Liver (tissue), 9 donors: ENCODE data around the gene TTC21A. TPM values are rescaled to one million over a fixed set of nuclear protein-coding genes. Genes with fewer than 3 reads are reported as not detected.

Source experiments
- DNase-seq: peaks from one replicate; pipeline ENCODE4 v3.0.0-alpha.2; 2017; ENCODE audit warnings: low spot score
- H3K27ac ChIP-seq, 2 donors: one replicate each; pipeline ENCODE4 v1.7.0; 2013; ENCODE audit warnings: inconsistent platforms in 2 of 2, low read length in 2 of 2, control low read depth in 1 of 2, low read depth in 1 of 2, mild to moderate bottlenecking in 1 of 2
- H3K27me3 ChIP-seq, 4 donors: one replicate each; pipeline versions ENCODE4 v1.6.1 to v1.7.0; 2013; ENCODE audit warnings: low read length in 3 of 4, inconsistent platforms in 1 of 4, mild to moderate bottlenecking in 1 of 4, moderate library complexity in 1 of 4; ENCODE audit not compliant: control insufficient read depth in 4 of 4, insufficient read depth in 4 of 4
- H3K36me3 ChIP-seq, 4 donors: one replicate each; pipeline versions ENCODE4 v1.6.1 to v1.7.0; 2013; ENCODE audit warnings: low read length in 3 of 4, mild to moderate bottlenecking in 3 of 4, low read depth in 1 of 4, moderate library complexity in 1 of 4; ENCODE audit not compliant: control insufficient read depth in 4 of 4, insufficient read depth in 3 of 4
- H3K4me1 ChIP-seq, 4 donors: one replicate each; pipeline versions ENCODE4 v1.6.1 to v1.7.0; 2013; ENCODE audit warnings: low read length in 3 of 4, mild to moderate bottlenecking in 3 of 4, moderate library complexity in 1 of 4; ENCODE audit not compliant: control insufficient read depth in 4 of 4, insufficient read depth in 4 of 4
- H3K4me3 ChIP-seq, 3 donors: one replicate each; pipeline versions ENCODE4 v1.6.1 to v1.7.0; 2013; ENCODE audit warnings: low read length in 3 of 3, control low read depth in 1 of 3, low read depth in 1 of 3, mild to moderate bottlenecking in 1 of 3
- H3K9ac ChIP-seq, 2 donors: one replicate each; pipeline ENCODE4 v1.7.0; 2013; ENCODE audit warnings: low read length in 2 of 2, mild to moderate bottlenecking in 2 of 2, moderate library complexity in 2 of 2, control low read depth in 1 of 2, low read depth in 1 of 2
- H3K9me3 ChIP-seq, 4 donors: one replicate each; pipeline versions ENCODE4 v1.6.1 to v1.7.0; 2013; ENCODE audit warnings: low read length in 3 of 4; ENCODE audit not compliant: control insufficient read depth in 4 of 4
- EGR1 ChIP-seq, 2 donors: IDR thresholded peaks; 2 replicates each; pipeline ENCODE4 v1.6.1; 2016 to 2018; ENCODE audit warnings: antibody characterized with exemption in 2 of 2, low read depth in 2 of 2
- FOXA1 ChIP-seq: IDR thresholded peaks from 2 replicates; pipeline ENCODE4 v1.6.1; 2016; ENCODE audit warnings: antibody characterized with exemption
- FOXA2 ChIP-seq: IDR thresholded peaks from 2 replicates; pipeline ENCODE4 v1.6.1; 2016; ENCODE audit warnings: antibody characterized with exemption
- GABPA ChIP-seq, 2 donors: IDR thresholded peaks in 1 of 2; conservative IDR thresholded peaks in 1 of 2; 2 replicates each; pipeline ENCODE4 v1.6.1; 2016; ENCODE audit warnings: antibody characterized with exemption in 2 of 2, mild to moderate bottlenecking in 1 of 2, moderate library complexity in 1 of 2
- NR2F2 ChIP-seq: IDR thresholded peaks from 2 replicates; pipeline ENCODE4 v1.6.1; 2016; ENCODE audit warnings: antibody characterized with exemption
- RAD21 ChIP-seq, 2 donors: IDR thresholded peaks; 2 replicates each; pipeline ENCODE4 v1.6.1; 2016; ENCODE audit warnings: antibody characterized with exemption in 2 of 2, mild to moderate bottlenecking in 2 of 2
- SP1 ChIP-seq: IDR thresholded peaks from 2 replicates; pipeline ENCODE4 v1.6.1; 2018; ENCODE audit warnings: antibody characterized with exemption, mild to moderate bottlenecking
- WGBS: extraction: QIAGEN DNeasy Blood & Tissue Kit; methylation state at CpG from one replicate; pipeline ENCODE4 v1.1.7; 2013; 5-methylcytosine and 5-hydroxymethylcytosine counted together
- polyA plus RNA-seq, 2 donors: library from polyadenylated mRNA; stranded (reverse) in 1 of 2; unstranded in 1 of 2; fragments of 200-250 nt in 1 of 2; fragments of >200 nt in 1 of 2; fragmentation: Nextera tagmentation in 1 of 2; extraction: Ambion mirVana in 1 of 2; gene quantifications; one replicate each; pipeline versions ENCODE4 v1.2.1 to v1.2.3, GENCODE V29; 2013 to 2015
- total RNA-seq, 2 donors: library from RNA; depleted of rRNA; stranded (reverse); fragments of >200 nt; gene quantifications; one replicate each; pipeline ENCODE4 v1.2.3, GENCODE V29; 2014
- TF ChIP-seq, protein P1 (sequence below): IDR thresholded peaks from 2 replicates; pipeline ENCODE4 v1.6.1; 2016; ENCODE audit warnings: antibody characterized with exemption, mild to moderate bottlenecking
- TF ChIP-seq, protein P2 (sequence below): fragments of 150-350 bp; IDR thresholded peaks from 2 replicates; pipeline ENCODE4 v1.5.1; 2017; ENCODE audit warnings: improper control_type of control experiment, low read depth, low read length; ENCODE audit not compliant: missing input control
- TF ChIP-seq, protein P3 (sequence below): IDR thresholded peaks from 2 replicates; pipeline ENCODE4 v1.6.1; 2016; ENCODE audit warnings: antibody characterized with exemption
- donor health status: healthy.
- donor health status: healthy.
- donor health status: healthy.
- donor health status: healthy.
- donor health status: healthy.

Gene TTC21A
- total and polyA plus RNA-seq, 4 donors, result 0.28 to 3.3 (median 1.6) TPM

DNA sequence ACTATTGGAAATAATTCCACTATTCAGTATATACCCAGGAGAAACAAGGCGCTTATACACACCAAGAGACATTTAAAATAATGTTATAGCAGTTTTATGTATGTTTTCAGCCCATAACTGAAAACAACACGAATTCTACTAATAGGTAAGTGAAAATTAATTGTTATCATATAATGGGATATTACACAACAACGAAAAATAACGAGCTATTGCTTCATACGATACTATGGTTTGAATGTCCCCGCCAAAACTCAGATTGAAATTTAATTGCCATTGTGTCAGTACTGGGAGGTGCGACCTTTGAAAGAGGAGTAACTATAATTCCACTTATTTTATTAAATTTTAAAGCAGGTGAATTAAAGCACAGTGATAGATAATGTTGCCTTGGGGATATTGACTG, 49.9 kb downstream of the TTC21A start:
- Histone ChIP-seq H3K4me3 (no peak overlapping the region), H3K27ac (no peak overlapping the region), H3K27me3 (no peaks in the 10 kb centered on the region), H3K9ac (no peak overlapping the region), H3K4me1 (peaks cover 6 to 27% (median 10%) of the 10 kb centered on the region in 4 donors), H3K9me3 (no peaks in the 10 kb centered on the region), H3K36me3 (no peaks in the 10 kb centered on the region)
- no peak for DNase-seq
- TF ChIP-seq SP1, result no peak
- TF ChIP-seq, protein P1, sequence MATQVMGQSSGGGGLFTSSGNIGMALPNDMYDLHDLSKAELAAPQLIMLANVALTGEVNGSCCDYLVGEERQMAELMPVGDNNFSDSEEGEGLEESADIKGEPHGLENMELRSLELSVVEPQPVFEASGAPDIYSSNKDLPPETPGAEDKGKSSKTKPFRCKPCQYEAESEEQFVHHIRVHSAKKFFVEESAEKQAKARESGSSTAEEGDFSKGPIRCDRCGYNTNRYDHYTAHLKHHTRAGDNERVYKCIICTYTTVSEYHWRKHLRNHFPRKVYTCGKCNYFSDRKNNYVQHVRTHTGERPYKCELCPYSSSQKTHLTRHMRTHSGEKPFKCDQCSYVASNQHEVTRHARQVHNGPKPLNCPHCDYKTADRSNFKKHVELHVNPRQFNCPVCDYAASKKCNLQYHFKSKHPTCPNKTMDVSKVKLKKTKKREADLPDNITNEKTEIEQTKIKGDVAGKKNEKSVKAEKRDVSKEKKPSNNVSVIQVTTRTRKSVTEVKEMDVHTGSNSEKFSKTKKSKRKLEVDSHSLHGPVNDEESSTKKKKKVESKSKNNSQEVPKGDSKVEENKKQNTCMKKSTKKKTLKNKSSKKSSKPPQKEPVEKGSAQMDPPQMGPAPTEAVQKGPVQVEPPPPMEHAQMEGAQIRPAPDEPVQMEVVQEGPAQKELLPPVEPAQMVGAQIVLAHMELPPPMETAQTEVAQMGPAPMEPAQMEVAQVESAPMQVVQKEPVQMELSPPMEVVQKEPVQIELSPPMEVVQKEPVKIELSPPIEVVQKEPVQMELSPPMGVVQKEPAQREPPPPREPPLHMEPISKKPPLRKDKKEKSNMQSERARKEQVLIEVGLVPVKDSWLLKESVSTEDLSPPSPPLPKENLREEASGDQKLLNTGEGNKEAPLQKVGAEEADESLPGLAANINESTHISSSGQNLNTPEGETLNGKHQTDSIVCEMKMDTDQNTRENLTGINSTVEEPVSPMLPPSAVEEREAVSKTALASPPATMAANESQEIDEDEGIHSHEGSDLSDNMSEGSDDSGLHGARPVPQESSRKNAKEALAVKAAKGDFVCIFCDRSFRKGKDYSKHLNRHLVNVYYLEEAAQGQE, result no peak
- no peak for TF ChIP-seq GABPA (IDR thresholded peaks at IDR 0.05 in 1 of 2, conservative IDR thresholded peaks at IDR 0.05 in 1 of 2)
- TF ChIP-seq NR2F2, result no peak
- no peak for TF ChIP-seq FOXA2
- no peak for TF ChIP-seq FOXA1
- WGBS, result 86% methylated on average over 7 of the region's 7 CpGs

DNA sequence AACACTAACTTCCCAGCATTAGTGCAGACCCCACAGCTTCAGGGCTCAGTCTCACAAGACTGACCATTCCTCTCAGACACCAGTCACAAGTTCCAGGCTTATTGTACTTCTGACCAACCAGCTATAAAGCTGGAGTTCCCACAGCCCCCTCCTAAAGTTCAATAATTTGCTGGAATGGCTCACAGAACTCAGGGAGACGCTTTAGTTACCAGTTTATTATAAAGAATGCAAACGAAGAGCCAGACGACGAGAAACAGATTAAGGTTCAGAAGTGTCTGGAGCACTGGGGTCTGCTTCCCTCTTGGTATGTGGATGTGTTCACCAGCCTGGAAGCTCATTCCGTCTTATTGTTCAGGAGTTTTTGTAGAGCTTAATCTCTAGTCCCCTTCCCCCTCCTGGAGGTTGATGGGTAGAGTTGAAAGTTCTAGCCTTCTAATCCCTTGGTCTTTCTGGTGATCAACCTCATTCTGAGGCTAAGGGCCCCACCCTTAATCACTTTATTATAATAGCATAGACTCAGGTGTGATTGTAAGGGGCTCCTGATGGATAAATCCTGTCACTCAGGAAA, 50.8 kb downstream of the TTC21A start:
- WGBS, result 87% methylated on average over 5 of the region's 5 CpGs
- no peak for TF ChIP-seq FOXA1
- TF ChIP-seq EGR1 (IDR thresholded peaks at IDR 0.05; ENCODE audit: low read depth in 2 of 2), result no peak
- TF ChIP-seq, protein P2, sequence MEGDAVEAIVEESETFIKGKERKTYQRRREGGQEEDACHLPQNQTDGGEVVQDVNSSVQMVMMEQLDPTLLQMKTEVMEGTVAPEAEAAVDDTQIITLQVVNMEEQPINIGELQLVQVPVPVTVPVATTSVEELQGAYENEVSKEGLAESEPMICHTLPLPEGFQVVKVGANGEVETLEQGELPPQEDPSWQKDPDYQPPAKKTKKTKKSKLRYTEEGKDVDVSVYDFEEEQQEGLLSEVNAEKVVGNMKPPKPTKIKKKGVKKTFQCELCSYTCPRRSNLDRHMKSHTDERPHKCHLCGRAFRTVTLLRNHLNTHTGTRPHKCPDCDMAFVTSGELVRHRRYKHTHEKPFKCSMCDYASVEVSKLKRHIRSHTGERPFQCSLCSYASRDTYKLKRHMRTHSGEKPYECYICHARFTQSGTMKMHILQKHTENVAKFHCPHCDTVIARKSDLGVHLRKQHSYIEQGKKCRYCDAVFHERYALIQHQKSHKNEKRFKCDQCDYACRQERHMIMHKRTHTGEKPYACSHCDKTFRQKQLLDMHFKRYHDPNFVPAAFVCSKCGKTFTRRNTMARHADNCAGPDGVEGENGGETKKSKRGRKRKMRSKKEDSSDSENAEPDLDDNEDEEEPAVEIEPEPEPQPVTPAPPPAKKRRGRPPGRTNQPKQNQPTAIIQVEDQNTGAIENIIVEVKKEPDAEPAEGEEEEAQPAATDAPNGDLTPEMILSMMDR, result no peak
- TF ChIP-seq, protein P3, sequence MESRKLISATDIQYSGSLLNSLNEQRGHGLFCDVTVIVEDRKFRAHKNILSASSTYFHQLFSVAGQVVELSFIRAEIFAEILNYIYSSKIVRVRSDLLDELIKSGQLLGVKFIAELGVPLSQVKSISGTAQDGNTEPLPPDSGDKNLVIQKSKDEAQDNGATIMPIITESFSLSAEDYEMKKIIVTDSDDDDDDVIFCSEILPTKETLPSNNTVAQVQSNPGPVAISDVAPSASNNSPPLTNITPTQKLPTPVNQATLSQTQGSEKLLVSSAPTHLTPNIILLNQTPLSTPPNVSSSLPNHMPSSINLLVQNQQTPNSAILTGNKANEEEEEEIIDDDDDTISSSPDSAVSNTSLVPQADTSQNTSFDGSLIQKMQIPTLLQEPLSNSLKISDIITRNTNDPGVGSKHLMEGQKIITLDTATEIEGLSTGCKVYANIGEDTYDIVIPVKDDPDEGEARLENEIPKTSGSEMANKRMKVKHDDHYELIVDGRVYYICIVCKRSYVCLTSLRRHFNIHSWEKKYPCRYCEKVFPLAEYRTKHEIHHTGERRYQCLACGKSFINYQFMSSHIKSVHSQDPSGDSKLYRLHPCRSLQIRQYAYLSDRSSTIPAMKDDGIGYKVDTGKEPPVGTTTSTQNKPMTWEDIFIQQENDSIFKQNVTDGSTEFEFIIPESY, result no peak
- no peak for TF ChIP-seq RAD21 (IDR thresholded peaks at IDR 0.05)
- TF ChIP-seq, protein P1, result no peak
- Histone ChIP-seq H3K9me3 (no peaks in the 10 kb centered on the region), H3K36me3 (no peaks in the 10 kb centered on the region), H3K4me3 (no peak overlapping the region), H3K4me1 (peaks cover 6 to 27% (median 10%) of the 10 kb centered on the region in 4 donors), H3K27me3 (no peaks in the 10 kb centered on the region), H3K9ac (no peak overlapping the region), H3K27ac (no peak overlapping the region)
- DNase-seq, result no peak
